Right atrium auricular region (tissue), 2 donors: ENCODE measurements around the gene KRTAP21-2. TPM values are rescaled to one million over a fixed set of nuclear protein-coding genes. Genes with fewer than 3 reads are reported as not detected.

ENCODE experiments used
- DNase-seq: peaks from one replicate; pipeline ENCODE4 v3.0.0-alpha.2; 2019; ENCODE audit warnings: low spot score
- H3K27ac ChIP-seq, 2 donors: fragments of 200-600 bp; sonication (generic); 1 replicate in 1 of 2; 2 replicates in 1 of 2; pipeline ENCODE4 v1.5.1; 2016 to 2019
- H3K27me3 ChIP-seq, 2 donors: fragments of 200-600 bp; sonication (generic); one replicate each; pipeline versions ENCODE4 v1.5.1 to v1.6.0; 2017 to 2019
- H3K36me3 ChIP-seq: fragments of 200-600 bp; sonication (generic); one replicate; pipeline ENCODE4 v1.5.1; 2016
- H3K4me1 ChIP-seq, 2 donors: fragments of 200-600 bp; sonication (generic); one replicate each; pipeline versions ENCODE4 v1.5.1 to v1.6.0; 2017 to 2019
- H3K4me3 ChIP-seq, 2 donors: fragments of 200-600 bp; sonication (generic); 1 replicate in 1 of 2; 2 replicates in 1 of 2; pipeline ENCODE4 v1.5.1; 2017 to 2019; ENCODE audit warnings: mild to moderate bottlenecking in 1 of 2, moderate library complexity in 1 of 2
- H3K9me3 ChIP-seq, 2 donors: fragments of 200-600 bp; sonication (generic); one replicate each; pipeline ENCODE4 v1.5.1; 2019
- CTCF ChIP-seq, 2 donors: fragments of 200-600 bp; sonication (generic); IDR thresholded peaks; one replicate each; pipeline ENCODE4 v1.5.1; 2019; ENCODE audit warnings: antibody characterized with exemption in 2 of 2
- total RNA-seq, 2 donors: library from RNA; depleted of rRNA; stranded (reverse); fragments of >200 nt; gene quantifications; one replicate each; pipeline ENCODE4 v1.1.0, GENCODE V29; 2016

The KRTAP21-2 gene
- total RNA-seq, 2 donors from 2014 or later = not detected

- no peaks in the 10 kb centered on the region for H3K36me3 ChIP-seq
- H3K4me1 ChIP-seq = no peaks in the 10 kb centered on the region
- H3K27me3 ChIP-seq = no peaks in the 10 kb centered on the region
- no peak for DNase-seq
- no peaks in the 10 kb centered on the region for H3K9me3 ChIP-seq
- H3K4me3 ChIP-seq = no peak overlapping the region
- no peak for TF ChIP-seq CTCF (IDR thresholded peaks at IDR 0.05)
- H3K27ac ChIP-seq = no peak overlapping the region
Observed at GRCh38 chr21:30707409-30707808, 39.6 kb downstream of the KRTAP21-2 start.

Other genes starting within 250 kb of the KRTAP21-2 start
- gene KRTAP19-5, start 245.1 kb downstream of the KRTAP21-2 start, total RNA-seq = not detected
- not detected for gene KRTAP19-6, start 205.4 kb downstream of the KRTAP21-2 start, total RNA-seq
- gene KRTAP19-7, start 185.9 kb downstream of the KRTAP21-2 start, total RNA-seq = not detected
- not detected for gene KRTAP22-2, start 156.9 kb downstream of the KRTAP21-2 start, total RNA-seq
- not detected for gene KRTAP6-3, start 154.8 kb downstream of the KRTAP21-2 start, total RNA-seq
- not detected for gene KRTAP6-2, start 148.4 kb downstream of the KRTAP21-2 start, total RNA-seq
- not detected for gene KRTAP22-1, start 146.2 kb downstream of the KRTAP21-2 start, total RNA-seq
- not detected for gene KRTAP6-1, start 133.3 kb downstream of the KRTAP21-2 start, total RNA-seq
- gene KRTAP20-1, start 130.8 kb downstream of the KRTAP21-2 start, total RNA-seq = not detected
- gene KRTAP20-4, start 126.6 kb downstream of the KRTAP21-2 start, total RNA-seq = not detected
- gene KRTAP20-2, start 112.1 kb downstream of the KRTAP21-2 start, total RNA-seq = not detected
- gene KRTAP20-3, start 104.4 kb downstream of the KRTAP21-2 start, total RNA-seq = not detected
- not detected for gene KRTAP21-3, start 28.5 kb downstream of the KRTAP21-2 start, total RNA-seq
- gene KRTAP21-1, start 8.2 kb upstream of the KRTAP21-2 start, total RNA-seq = not detected
- not detected for gene KRTAP8-1, start 66.0 kb upstream of the KRTAP21-2 start, total RNA-seq
- not detected for gene KRTAP7-1, start 82.5 kb upstream of the KRTAP21-2 start, total RNA-seq
- not detected for gene KRTAP11-1, start 134.3 kb upstream of the KRTAP21-2 start, total RNA-seq